Activated T-cell treated with anti-CD3 and anti-CD28 coated beads, Interleukin-2, amount 50 U/mL, for 72 hours (primary cell): ENCODE measurements around the gene GNLY. TPM values are rescaled to one million over a fixed set of nuclear protein-coding genes. Genes with fewer than 3 reads are reported as not detected.
"Not testable (repeated sequence)": the region's sequence is repeated elsewhere in the genome, so short reads cannot be mapped to it uniquely, and the experiment has no call there.

Experiments
- ATAC-seq, 2 donors: fragments of 150-1000 bp; cut with Tn5 transposase; replicated peaks in 1 of 2; 2 replicates each; pipeline ENCODE4 v1.10.0; 2021; ENCODE audit warnings: moderate library complexity in 2 of 2, mild to moderate bottlenecking in 1 of 2
- DNase-seq, 2 donors: peaks; one replicate each; pipeline ENCODE4 v3.0.0; 2021 to 2022; ENCODE audit warnings: mixed read lengths in 1 of 2
- H3K27ac Mint-ChIP-seq: one replicate; pipeline ENCODE4 v1.8.0; 2022; ENCODE audit warnings: mild to moderate bottlenecking, moderate library complexity, mixed read lengths
- H3K27me3 Mint-ChIP-seq: one replicate; pipeline ENCODE4 v1.8.0; 2022; ENCODE audit warnings: low read depth, mixed read lengths
- H3K36me3 Mint-ChIP-seq, 2 donors: one replicate each; pipeline ENCODE4 v1.8.0; 2022; ENCODE audit warnings: mixed read lengths in 2 of 2, mild to moderate bottlenecking in 1 of 2; ENCODE audit not compliant: insufficient read depth in 2 of 2
- H3K4me1 Mint-ChIP-seq: one replicate; pipeline ENCODE4 v1.8.0; 2022; ENCODE audit warnings: low read depth, mixed read lengths
- H3K4me3 Mint-ChIP-seq, 2 donors: one replicate each; pipeline ENCODE4 v1.8.0; 2022; ENCODE audit warnings: mild to moderate bottlenecking in 2 of 2, mixed read lengths in 2 of 2, moderate library complexity in 2 of 2
- H3K9me3 Mint-ChIP-seq, 2 donors: one replicate each; pipeline ENCODE4 v1.8.0; 2022; ENCODE audit warnings: mixed read lengths in 2 of 2
- total RNA-seq, 2 donors: library from RNA; stranded (reverse); gene quantifications; one replicate each; pipeline ENCODE4 v1.2.3, GENCODE V29; 2022

Gene GNLY
- total RNA-seq, 2 donors from 2014 or later = 23.8 to 143 TPM

DNA sequence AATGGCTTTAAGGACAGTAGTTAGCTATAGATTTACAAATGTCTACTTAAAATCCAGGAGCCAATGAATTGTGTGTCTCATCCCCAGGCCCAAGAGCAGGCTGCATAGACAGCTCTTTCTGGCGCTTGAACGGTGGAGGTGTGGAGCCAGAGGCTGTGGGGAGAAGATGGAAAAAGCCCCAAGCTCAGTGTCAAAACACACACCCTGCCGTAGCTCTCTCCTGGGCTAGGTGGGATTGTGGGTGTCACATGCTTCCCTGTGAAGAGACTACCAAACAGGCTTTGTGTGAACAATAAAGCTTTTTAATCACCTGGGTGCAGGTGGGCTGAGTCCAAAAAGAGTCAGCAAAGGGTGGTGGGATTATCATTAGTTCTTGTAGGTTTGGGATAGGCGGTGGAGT lies 36.8 kb upstream of the GNLY start:
- not testable (repeated sequence) for H3K4me3 Mint-ChIP-seq, H3K27ac Mint-ChIP-seq, H3K27me3 Mint-ChIP-seq, H3K4me1 Mint-ChIP-seq, DNase-seq, H3K9me3 Mint-ChIP-seq, ATAC-seq, H3K36me3 Mint-ChIP-seq

DNA sequence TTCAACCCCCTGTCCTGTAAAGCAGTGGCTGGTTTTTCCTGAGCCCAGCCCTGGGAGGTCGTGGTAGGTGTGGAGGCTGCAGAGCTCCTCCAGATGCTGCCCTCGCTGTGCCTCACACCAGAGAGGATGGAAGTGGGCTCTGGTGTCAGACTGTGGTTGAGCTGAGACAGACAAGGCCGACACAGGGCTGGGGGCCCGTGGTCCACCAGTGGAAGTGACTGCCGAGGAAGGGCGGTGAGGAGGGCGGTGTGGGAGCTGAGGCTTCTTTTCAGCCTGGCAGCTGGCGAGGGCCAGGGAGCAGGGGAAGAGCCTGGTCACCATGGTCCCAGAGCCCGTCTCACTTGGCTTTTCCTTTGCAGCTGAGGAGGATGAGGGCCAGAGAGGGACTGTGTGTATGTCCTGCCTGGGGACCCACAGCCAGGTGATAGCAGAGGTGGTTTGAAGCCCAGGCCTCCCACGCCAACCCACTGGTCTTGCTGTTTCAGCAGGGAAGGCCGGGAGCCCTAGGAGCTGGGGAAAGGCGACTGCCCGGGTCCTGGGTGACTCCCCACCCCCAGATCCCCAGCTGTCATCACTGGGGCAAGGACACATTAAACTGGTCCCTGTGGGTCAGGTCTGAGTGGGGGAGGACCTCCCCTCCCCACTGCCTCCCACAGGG lies 34.7 kb upstream of the GNLY start:
- Mint-ChIP-seq H3K4me3 (no peak overlapping the region), H3K27me3 (no peaks in the 10 kb centered on the region), H3K4me1 (no peaks in the 10 kb centered on the region), H3K9me3 (no peaks in the 10 kb centered on the region), H3K27ac (peak overlapping the region; percentile 24), H3K36me3 (no peaks in the 10 kb centered on the region)
- no peak for DNase-seq
- ATAC-seq = no peak

DNA sequence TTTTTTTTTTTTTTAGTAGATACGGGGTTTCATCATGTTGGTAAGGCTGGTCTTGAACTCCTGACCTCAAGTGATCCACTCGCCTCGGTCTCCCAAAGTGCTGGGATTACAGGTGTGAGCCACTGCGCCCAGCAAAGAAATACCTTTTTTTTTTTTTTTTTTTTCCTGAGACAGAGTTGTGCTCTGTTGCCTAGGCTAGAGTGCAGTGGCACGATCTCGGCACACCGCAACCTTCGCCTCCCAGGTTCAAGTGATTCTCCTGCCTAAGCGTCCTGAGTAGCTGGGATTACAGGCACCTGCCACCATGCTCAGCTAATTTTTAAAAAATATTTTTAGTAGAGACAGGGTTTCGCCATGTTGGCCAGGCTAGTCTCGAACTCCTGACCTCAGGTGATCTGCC lies 33.9 kb upstream of the GNLY start:
- H3K27ac Mint-ChIP-seq, H3K9me3 Mint-ChIP-seq, H3K4me1 Mint-ChIP-seq: not testable (repeated sequence)

DNA sequence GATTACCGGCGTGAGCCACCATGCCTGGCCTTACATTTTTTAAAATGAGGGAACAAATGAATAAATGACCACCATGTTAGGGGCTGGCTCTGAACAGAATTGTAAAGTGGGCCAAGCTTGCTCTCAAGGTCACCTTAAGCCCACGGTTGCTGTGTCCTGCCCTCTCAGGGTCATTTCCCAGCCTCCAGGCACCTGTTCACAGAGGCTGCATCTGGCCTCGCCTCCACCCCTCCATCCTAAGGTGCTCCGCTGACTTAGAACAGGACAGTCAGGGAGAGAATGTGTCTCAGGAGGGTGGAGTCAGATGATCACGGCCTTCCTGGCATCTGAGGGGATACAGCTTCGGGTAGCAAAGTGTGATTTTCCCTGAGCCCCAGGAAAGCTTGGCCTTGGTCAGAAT lies 33.4 kb upstream of the GNLY start:
- Mint-ChIP-seq H3K27me3 (no peaks in the 10 kb centered on the region), H3K27ac (no peak overlapping the region), H3K4me3 (no peak overlapping the region), H3K4me1 (no peaks in the 10 kb centered on the region), H3K9me3 (no peaks in the 10 kb centered on the region), H3K36me3 (no peaks in the 10 kb centered on the region)
- DNase-seq = no peak
- no peak for ATAC-seq

More for the DNA sequence above, 33.9 kb upstream of the GNLY start:
- not testable (repeated sequence) for DNase-seq, H3K4me3 Mint-ChIP-seq, ATAC-seq, H3K27me3 Mint-ChIP-seq, H3K36me3 Mint-ChIP-seq

DNA sequence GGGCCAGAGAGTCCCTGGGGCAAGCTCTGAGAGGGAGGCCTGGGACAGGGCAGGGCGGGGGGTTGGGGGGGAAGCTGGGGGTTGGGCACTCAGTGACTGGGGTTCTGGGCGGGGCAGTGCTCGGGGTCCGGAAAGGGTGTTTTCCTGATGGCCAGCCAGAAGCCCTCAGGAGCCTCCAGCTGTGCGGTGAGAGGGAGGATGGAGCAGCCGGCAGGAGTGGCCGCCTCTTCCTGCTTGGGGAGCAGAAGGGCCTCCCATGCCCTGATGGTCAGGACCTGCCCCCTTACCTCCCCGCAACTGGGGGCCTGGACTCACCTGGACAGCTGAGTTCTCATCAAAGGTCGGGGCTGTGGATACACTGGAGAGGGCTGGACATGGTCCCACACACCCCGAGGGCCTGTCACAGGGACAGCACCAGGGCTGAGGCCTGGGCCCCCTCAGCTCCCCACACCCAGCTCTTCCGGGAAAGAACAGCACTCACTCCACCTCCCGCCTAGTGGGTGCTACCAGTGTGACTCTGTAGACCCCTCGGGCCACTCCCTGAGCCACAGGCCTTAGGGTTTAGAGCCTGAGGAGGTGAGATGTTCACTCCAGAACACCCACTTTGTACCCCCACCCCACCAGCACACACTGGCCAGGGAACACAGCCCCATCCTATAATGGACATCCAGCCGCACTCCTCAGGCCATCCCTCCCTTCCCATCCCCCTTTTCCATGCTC lies 32.9 kb upstream of the GNLY start:
- ATAC-seq = no peak
- DNase-seq = no peak
- Mint-ChIP-seq H3K9me3 (no peaks in the 10 kb centered on the region), H3K4me1 (no peaks in the 10 kb centered on the region), H3K4me3 (no peak overlapping the region), H3K36me3 (no peaks in the 10 kb centered on the region), H3K27ac (no peak overlapping the region), H3K27me3 (no peaks in the 10 kb centered on the region)

DNA sequence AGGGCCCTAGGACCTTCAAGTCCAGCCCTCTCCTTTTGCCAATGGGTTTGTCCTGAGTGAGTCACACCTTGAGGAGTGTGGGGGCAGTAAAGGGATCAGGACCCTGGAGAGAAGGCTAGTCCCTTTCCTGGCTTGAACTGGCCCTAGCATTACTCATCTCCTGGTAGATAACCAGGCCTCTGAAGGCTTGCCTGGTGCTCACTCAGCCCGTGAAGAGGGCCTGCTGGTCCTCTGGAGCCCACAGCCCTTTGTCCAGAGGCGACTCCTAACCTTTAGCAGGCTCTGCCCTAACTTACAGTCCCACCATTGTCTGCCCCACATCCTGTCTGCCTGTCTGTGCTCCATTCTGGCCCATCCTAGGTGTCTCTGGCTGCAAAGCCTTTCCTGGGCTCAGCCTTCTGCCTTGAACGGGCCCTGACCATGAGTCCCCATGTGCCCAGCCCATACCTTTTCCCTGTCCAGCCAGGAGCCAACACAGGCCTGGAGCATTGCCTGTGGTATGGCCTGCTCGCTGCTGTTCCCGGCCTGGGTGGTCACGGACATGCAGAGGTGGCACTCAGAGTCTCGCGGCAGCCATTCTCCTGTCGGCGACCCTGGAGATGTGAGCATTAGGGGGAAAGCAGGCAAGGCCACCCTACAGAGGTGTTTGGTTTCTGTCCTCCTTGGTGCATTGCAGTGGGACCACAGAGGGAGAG lies 31.1 kb upstream of the GNLY start:
- no peak overlapping the region for H3K27ac Mint-ChIP-seq
- no peaks in the 10 kb centered on the region for H3K36me3 Mint-ChIP-seq
- DNase-seq (no peak), ATAC-seq (no peak)
- no peaks in the 10 kb centered on the region for H3K9me3 Mint-ChIP-seq
- no peaks in the 10 kb centered on the region for H3K27me3 Mint-ChIP-seq
- no peak overlapping the region for H3K4me3 Mint-ChIP-seq
- H3K4me1 Mint-ChIP-seq = no peaks in the 10 kb centered on the region

DNA sequence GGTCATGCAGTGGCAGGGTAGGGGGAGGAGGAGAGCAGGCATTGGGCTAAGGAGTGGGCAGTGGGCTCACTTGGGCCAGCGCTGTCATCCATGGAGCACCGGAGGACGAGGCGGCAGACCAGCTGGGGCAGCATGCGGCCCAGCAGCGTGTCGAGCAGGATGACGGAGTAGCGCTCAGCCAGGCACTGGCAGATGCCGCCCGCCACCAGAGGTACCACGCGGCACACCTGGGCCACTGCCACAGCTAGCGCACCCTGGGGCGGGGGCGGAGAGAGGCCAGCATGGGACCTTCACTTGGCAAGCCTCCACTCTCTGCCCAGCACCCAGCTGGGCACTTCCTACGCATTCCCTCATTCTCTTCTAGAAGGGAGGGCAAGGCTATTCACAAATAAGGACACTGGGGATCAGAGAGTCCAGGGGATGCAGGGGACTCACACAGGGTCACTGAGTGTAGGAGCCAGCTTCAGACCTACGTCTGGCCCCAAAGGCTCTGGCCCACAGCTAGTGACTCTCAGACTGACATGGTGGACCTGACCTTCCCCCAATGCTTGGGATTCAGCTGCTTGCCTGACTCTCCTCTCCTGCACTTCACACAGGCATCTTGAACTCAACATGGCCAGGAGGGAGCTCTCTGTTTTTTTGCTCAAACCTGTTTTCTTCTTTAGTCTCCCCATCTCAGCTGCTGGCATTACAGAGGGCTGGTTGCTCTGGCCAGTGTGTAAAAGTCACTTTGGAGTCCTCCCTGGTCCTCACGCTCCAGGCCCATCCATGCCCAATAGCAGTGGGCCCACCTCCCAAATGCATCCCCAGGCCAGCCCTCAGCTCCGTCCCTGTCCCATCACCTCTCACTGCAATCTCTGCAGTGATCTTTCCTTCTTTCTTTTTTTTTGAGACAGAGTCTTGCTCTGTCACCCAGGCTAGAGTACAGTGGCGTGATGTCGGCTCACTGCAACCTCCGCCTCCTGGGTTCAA lies 30.3 kb upstream of the GNLY start:
- ATAC-seq = peak in 1 of 2 donors; percentile 14
- DNase-seq = no peak
- no peak overlapping the region for H3K4me3 Mint-ChIP-seq
- no peaks in the 10 kb centered on the region for H3K9me3 Mint-ChIP-seq
- H3K36me3 Mint-ChIP-seq = no peaks in the 10 kb centered on the region
- H3K4me1 Mint-ChIP-seq = no peaks in the 10 kb centered on the region
- H3K27me3 Mint-ChIP-seq = no peaks in the 10 kb centered on the region
- no peak overlapping the region for H3K27ac Mint-ChIP-seq

DNA sequence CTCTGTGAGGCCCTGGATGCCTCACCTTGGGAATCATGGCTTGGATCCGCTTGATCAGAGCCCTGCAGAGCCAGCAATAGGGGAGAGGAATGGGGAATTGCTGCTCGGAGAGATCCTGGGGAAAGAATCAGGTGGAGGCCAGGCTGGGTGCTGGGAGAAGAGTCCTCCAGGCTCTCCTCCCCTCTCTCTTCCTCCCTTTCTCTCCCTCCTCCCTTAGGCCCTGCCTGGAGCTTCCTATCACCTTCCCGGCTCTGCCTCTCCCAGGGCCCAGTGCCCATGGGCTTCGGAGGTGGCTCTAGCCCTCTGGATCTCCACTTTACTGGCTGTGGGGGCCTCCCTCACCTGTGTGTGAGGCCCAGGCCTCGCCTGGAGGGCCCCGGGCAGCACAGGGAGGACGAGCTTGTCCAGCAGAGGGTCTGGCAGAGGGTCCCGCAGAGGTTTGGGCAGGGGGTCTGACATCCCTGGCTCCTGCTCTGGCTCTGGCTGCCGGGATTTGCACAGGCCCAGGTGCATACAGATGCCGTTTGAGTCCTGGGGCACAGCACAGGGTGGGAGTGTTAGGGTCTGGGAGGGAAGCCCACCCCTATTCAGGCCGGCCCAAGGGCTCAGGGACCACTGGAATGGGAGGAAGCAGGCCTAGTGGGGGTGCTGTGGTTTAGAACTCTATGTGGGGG lies 28.8 kb upstream of the GNLY start:
- DNase-seq (no peak), ATAC-seq (no peak)
- no peak overlapping the region for H3K4me3 Mint-ChIP-seq
- H3K4me1 Mint-ChIP-seq = no peaks in the 10 kb centered on the region
- no peaks in the 10 kb centered on the region for H3K36me3 Mint-ChIP-seq
- H3K9me3 Mint-ChIP-seq = no peaks in the 10 kb centered on the region
- no peak overlapping the region for H3K27ac Mint-ChIP-seq
- no peaks in the 10 kb centered on the region for H3K27me3 Mint-ChIP-seq

DNA sequence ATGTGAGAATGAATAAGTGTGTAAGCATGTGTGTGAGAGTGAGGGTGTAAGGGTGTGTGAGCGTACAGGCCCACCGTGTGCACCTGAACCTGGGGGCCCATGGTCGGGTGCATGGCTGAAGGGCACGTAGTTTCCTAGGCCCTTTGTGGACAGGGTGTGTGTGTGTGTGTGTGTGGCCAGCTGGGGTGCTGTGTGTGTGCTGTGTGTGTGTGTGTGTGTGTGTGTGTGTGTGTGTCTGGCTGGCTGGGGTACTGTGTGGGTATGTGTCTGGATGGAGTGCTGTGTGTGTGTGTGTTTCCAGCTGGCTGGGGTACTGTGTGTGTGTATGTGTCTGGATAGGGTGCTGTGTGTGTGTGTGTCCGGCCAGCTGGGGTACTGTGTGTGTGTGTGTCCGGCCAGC lies 28.1 kb upstream of the GNLY start:
- Mint-ChIP-seq H3K9me3 (no peaks in the 10 kb centered on the region), H3K4me3 (no peak overlapping the region), H3K27me3 (no peaks in the 10 kb centered on the region), H3K27ac (no peak overlapping the region), H3K36me3 (no peaks in the 10 kb centered on the region), H3K4me1 (no peaks in the 10 kb centered on the region)
- DNase-seq = no peak
- no peak for ATAC-seq

DNA sequence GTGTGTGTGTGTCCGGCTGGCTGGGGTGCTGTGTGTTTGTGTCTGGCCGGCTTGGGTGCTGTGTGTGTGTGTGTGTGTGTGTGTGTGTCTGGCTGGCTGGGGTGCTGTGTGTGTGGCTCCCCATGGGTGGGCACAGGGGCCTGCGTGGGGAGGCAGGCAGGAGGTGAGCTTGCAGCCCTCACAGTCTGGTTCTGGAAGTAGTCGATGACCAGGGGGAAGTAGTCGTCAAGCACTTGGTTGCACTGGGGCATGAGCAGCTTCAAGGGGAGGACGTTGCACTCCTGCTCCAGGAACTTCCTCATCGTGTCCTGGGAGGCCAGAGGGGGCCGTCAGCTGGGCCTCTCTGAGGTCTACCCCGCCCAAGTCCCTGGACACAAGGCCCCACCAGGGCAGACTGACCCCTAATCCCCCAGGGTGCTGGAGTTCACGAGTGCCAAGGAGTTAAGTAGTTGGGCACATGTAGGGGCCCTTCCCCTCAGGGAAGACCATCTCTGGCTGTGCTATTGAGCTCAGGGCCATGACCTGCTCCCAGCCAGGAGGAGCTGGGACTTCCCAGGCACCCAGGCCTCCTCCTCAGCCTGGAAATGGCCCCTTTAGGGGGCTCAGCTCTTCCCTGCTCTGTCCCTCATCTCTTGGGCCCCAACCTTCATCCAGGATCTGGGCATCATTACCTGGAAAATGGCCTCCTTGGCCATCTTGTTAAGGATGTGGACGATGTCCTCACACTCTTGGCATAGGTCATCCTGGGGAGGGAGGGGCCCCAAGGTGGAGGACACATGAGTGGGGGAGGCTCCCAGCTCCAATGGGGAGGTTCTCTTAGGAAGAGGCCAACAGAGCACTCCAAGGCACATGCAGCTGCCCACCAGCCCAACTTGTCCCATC lies 27.5 kb upstream of the GNLY start:
- no peak for DNase-seq
- H3K27me3 Mint-ChIP-seq = no peaks in the 10 kb centered on the region
- no peaks in the 10 kb centered on the region for H3K36me3 Mint-ChIP-seq
- no peak overlapping the region for H3K4me3 Mint-ChIP-seq
- no peaks in the 10 kb centered on the region for H3K4me1 Mint-ChIP-seq
- no peaks in the 10 kb centered on the region for H3K9me3 Mint-ChIP-seq
- ATAC-seq = no peak
- H3K27ac Mint-ChIP-seq = no peak overlapping the region

DNA sequence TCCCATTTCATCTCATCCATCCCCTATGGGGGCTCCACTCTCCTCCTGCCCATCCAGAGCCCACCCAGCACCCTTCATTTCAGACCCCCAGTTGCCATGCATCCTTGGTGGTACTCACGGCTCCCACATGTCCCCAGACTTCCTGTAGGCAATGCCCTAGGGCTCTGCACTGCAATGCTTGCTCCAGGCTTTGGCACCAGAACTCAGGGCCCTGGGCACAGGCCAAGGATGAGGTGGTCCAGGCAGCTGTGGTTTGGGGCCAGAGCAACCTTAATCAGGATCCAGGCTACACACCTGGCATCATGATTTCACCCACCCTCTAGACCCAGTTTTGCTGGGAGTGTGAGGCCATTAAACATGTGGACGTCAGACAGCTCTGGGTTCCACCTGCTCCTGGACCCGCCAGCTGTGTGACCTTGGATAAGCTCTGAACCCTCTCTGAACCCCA lies 26.6 kb upstream of the GNLY start:
- Mint-ChIP-seq H3K4me3 (no peak overlapping the region), H3K36me3 (no peaks in the 10 kb centered on the region), H3K9me3 (no peaks in the 10 kb centered on the region), H3K27me3 (no peaks in the 10 kb centered on the region), H3K27ac (no peak overlapping the region), H3K4me1 (no peaks in the 10 kb centered on the region)
- no peak for DNase-seq
- no peak for ATAC-seq
